T-helper 22 cell (primary cell): ENCODE measurements around the gene FZD10.

Experiments used
- DNase-seq: peaks from one replicate; pipeline ENCODE4 v3.0.0-alpha.2; 2020; ENCODE audit warnings: low read depth

FZD10 gene

GRCh38 chr12:130179621-130180020 lies 17.4 kb downstream of the FZD10 start:
- no peak for DNase-seq

GRCh38 chr12:130181211-130181610 lies 18.9 kb downstream of the FZD10 start:
- no peak for DNase-seq

- no peak for DNase-seq
These were observed 21.5 kb downstream of the FZD10 start for GRCh38 chr12:130183585-130184370.

- no peak for DNase-seq
These were observed 22.3 kb downstream of the FZD10 start for GRCh38 chr12:130184404-130185090.

GRCh38 chr12:130185455-130186391 lies 23.5 kb downstream of the FZD10 start:
- no peak for DNase-seq

- DNase-seq = no peak
These were observed 24.5 kb downstream of the FZD10 start for GRCh38 chr12:130186651-130187268.

- no peak for DNase-seq
These were observed 30.5 kb downstream of the FZD10 start for GRCh38 chr12:130192642-130193345.

GRCh38 chr12:130194154-130194553 lies 31.9 kb downstream of the FZD10 start:
- no peak for DNase-seq

GRCh38 chr12:130195369-130195768 lies 33.1 kb downstream of the FZD10 start:
- no peak for DNase-seq

GRCh38 chr12:130195776-130196175 lies 33.5 kb downstream of the FZD10 start:
- no peak for DNase-seq

- DNase-seq = no peak
These were observed 34.6 kb downstream of the FZD10 start for GRCh38 chr12:130196827-130197226.

GRCh38 chr12:130198026-130198662 lies 35.9 kb downstream of the FZD10 start:
- no peak for DNase-seq

- no peak for DNase-seq
These were observed 36.4 kb downstream of the FZD10 start for GRCh38 chr12:130198663-130199060.

- no peak for DNase-seq
These were observed 37.5 kb downstream of the FZD10 start for GRCh38 chr12:130199581-130200390.

- DNase-seq = no peak
These were observed 38.2 kb downstream of the FZD10 start for GRCh38 chr12:130200445-130200844.

GRCh38 chr12:130201037-130201436 lies 38.8 kb downstream of the FZD10 start:
- DNase-seq = no peak

GRCh38 chr12:130202201-130202600 lies 39.9 kb downstream of the FZD10 start:
- no peak for DNase-seq

GRCh38 chr12:130203151-130203550 lies 40.9 kb downstream of the FZD10 start:
- no peak for DNase-seq

- no peak for DNase-seq
These were observed 42.3 kb downstream of the FZD10 start for GRCh38 chr12:130204541-130204953.

- DNase-seq = no peak
These were observed 43.2 kb downstream of the FZD10 start for GRCh38 chr12:130205495-130205894.
